Liver (tissue), 9 donors: ENCODE results near the gene ZIC1. TPM values are rescaled to one million over a fixed set of nuclear protein-coding genes. Genes with fewer than 3 reads are reported as not detected.

Experiments
- DNase-seq: peaks from one replicate; pipeline ENCODE4 v3.0.0-alpha.2; 2017; ENCODE audit warnings: low spot score
- H3K27ac ChIP-seq, 2 donors: one replicate each; pipeline ENCODE4 v1.7.0; 2013; ENCODE audit warnings: inconsistent platforms in 2 of 2, low read length in 2 of 2, control low read depth in 1 of 2, low read depth in 1 of 2, mild to moderate bottlenecking in 1 of 2
- H3K27me3 ChIP-seq, 4 donors: one replicate each; pipeline versions ENCODE4 v1.6.1 to v1.7.0; 2013; ENCODE audit warnings: low read length in 3 of 4, inconsistent platforms in 1 of 4, mild to moderate bottlenecking in 1 of 4, moderate library complexity in 1 of 4; ENCODE audit not compliant: control insufficient read depth in 4 of 4, insufficient read depth in 4 of 4
- H3K36me3 ChIP-seq, 4 donors: one replicate each; pipeline versions ENCODE4 v1.6.1 to v1.7.0; 2013; ENCODE audit warnings: low read length in 3 of 4, mild to moderate bottlenecking in 3 of 4, low read depth in 1 of 4, moderate library complexity in 1 of 4; ENCODE audit not compliant: control insufficient read depth in 4 of 4, insufficient read depth in 3 of 4
- H3K4me1 ChIP-seq, 4 donors: one replicate each; pipeline versions ENCODE4 v1.6.1 to v1.7.0; 2013; ENCODE audit warnings: low read length in 3 of 4, mild to moderate bottlenecking in 3 of 4, moderate library complexity in 1 of 4; ENCODE audit not compliant: control insufficient read depth in 4 of 4, insufficient read depth in 4 of 4
- H3K4me3 ChIP-seq, 3 donors: one replicate each; pipeline versions ENCODE4 v1.6.1 to v1.7.0; 2013; ENCODE audit warnings: low read length in 3 of 3, control low read depth in 1 of 3, low read depth in 1 of 3, mild to moderate bottlenecking in 1 of 3
- H3K9ac ChIP-seq, 2 donors: one replicate each; pipeline ENCODE4 v1.7.0; 2013; ENCODE audit warnings: low read length in 2 of 2, mild to moderate bottlenecking in 2 of 2, moderate library complexity in 2 of 2, control low read depth in 1 of 2, low read depth in 1 of 2
- H3K9me3 ChIP-seq, 4 donors: one replicate each; pipeline versions ENCODE4 v1.6.1 to v1.7.0; 2013; ENCODE audit warnings: low read length in 3 of 4; ENCODE audit not compliant: control insufficient read depth in 4 of 4
- ATF3 ChIP-seq: IDR thresholded peaks from 2 replicates; pipeline ENCODE4 v1.6.1; 2016; ENCODE audit warnings: antibody characterized with exemption
- CTCF ChIP-seq: fragments of 150-350 bp; IDR thresholded peaks from 2 replicates; pipeline ENCODE4 v1.5.1; 2017; ENCODE audit warnings: improper control_type of control experiment, low read depth, low read length; ENCODE audit not compliant: missing input control
- EGR1 ChIP-seq, 2 donors: IDR thresholded peaks; 2 replicates each; pipeline ENCODE4 v1.6.1; 2016 to 2018; ENCODE audit warnings: antibody characterized with exemption in 2 of 2, low read depth in 2 of 2
- FOXA1 ChIP-seq: IDR thresholded peaks from 2 replicates; pipeline ENCODE4 v1.6.1; 2016; ENCODE audit warnings: antibody characterized with exemption
- FOXA2 ChIP-seq: IDR thresholded peaks from 2 replicates; pipeline ENCODE4 v1.6.1; 2016; ENCODE audit warnings: antibody characterized with exemption
- HNF4G ChIP-seq: IDR thresholded peaks from 2 replicates; pipeline ENCODE4 v1.6.1; 2016; ENCODE audit warnings: antibody characterized with exemption
- JUND ChIP-seq, 2 donors: IDR thresholded peaks; 2 replicates each; pipeline ENCODE4 v1.6.1; 2016; ENCODE audit warnings: antibody characterized with exemption in 2 of 2
- MAX ChIP-seq: IDR thresholded peaks from 2 replicates; pipeline ENCODE4 v1.6.1; 2016; ENCODE audit warnings: antibody characterized with exemption
- NR2F2 ChIP-seq: IDR thresholded peaks from 2 replicates; pipeline ENCODE4 v1.6.1; 2016; ENCODE audit warnings: antibody characterized with exemption
- RAD21 ChIP-seq, 2 donors: IDR thresholded peaks; 2 replicates each; pipeline ENCODE4 v1.6.1; 2016; ENCODE audit warnings: antibody characterized with exemption in 2 of 2, mild to moderate bottlenecking in 2 of 2
- REST ChIP-seq: IDR thresholded peaks from 2 replicates; pipeline ENCODE4 v1.6.1; 2016; ENCODE audit warnings: antibody characterized with exemption, mild to moderate bottlenecking
- RXRA ChIP-seq, 2 donors: IDR thresholded peaks; 2 replicates each; pipeline ENCODE4 v1.6.1; 2017 to 2018; ENCODE audit warnings: antibody characterized with exemption in 2 of 2, mild to moderate bottlenecking in 1 of 2
- TAF1 ChIP-seq: conservative IDR thresholded peaks from 2 replicates; pipeline ENCODE4 v1.6.1; 2016; ENCODE audit warnings: antibody characterized with exemption, mild to moderate bottlenecking
- YY1 ChIP-seq: IDR thresholded peaks from 2 replicates; pipeline ENCODE4 v1.6.1; 2016; ENCODE audit warnings: antibody characterized with exemption, mild to moderate bottlenecking
- ZBTB33 ChIP-seq: IDR thresholded peaks from 2 replicates; pipeline ENCODE4 v1.6.1; 2016; ENCODE audit warnings: antibody characterized with exemption
- WGBS: extraction: QIAGEN DNeasy Blood & Tissue Kit; methylation state at CpG from one replicate; pipeline ENCODE4 v1.1.7; 2013; 5-methylcytosine and 5-hydroxymethylcytosine counted together
- polyA plus RNA-seq, 2 donors: library from polyadenylated mRNA; stranded (reverse) in 1 of 2; unstranded in 1 of 2; fragments of 200-250 nt in 1 of 2; fragments of >200 nt in 1 of 2; fragmentation: Nextera tagmentation in 1 of 2; extraction: Ambion mirVana in 1 of 2; gene quantifications; one replicate each; pipeline versions ENCODE4 v1.2.1 to v1.2.3, GENCODE V29; 2013 to 2015
- total RNA-seq, 2 donors: library from RNA; depleted of rRNA; stranded (reverse); fragments of >200 nt; gene quantifications; one replicate each; pipeline ENCODE4 v1.2.3, GENCODE V29; 2014
- donor health status: healthy.
- donor health status: healthy.
- donor health status: healthy.
- donor health status: healthy.
- donor health status: healthy.

ZIC1 gene
- total and polyA plus RNA-seq, 4 donors, result 4.4 TPM; not detected in 3

GRCh38 chr3:147369231-147369630 lies 39.9 kb upstream of the ZIC1 start:
- Histone ChIP-seq H3K4me3 (no peak overlapping the region), H3K4me1 (no peaks in the 10 kb centered on the region), H3K9ac (no peak overlapping the region), H3K27me3 (peaks cover 7 to 40% (median 25%) of the 10 kb centered on the region in 4 donors), H3K27ac (no peak overlapping the region), H3K36me3 (no peaks in the 10 kb centered on the region), H3K9me3 (peaks cover 0 to 4% (median 0%) of the 10 kb centered on the region in 4 donors)
- 8% methylated on average over 13 of the region's 13 CpGs for WGBS
- no peak for TF ChIP-seq FOXA1
- TF ChIP-seq HNF4G, result no peak
- no peak for TF ChIP-seq EGR1 (IDR thresholded peaks at IDR 0.05; ENCODE audit: low read depth in 2 of 2)
- TF ChIP-seq CTCF, result no peak
- TF ChIP-seq REST, result no peak
- no peak for TF ChIP-seq MAX
- TF ChIP-seq NR2F2, result no peak
- no peak for TF ChIP-seq TAF1
- no peak for TF ChIP-seq RAD21 (IDR thresholded peaks at IDR 0.05)
- TF ChIP-seq FOXA2, result no peak
- no peak for TF ChIP-seq ATF3
- TF ChIP-seq YY1, result no peak
- no peak for DNase-seq

- TF ChIP-seq RXRA (IDR thresholded peaks at IDR 0.05) (no peak), YY1 (no peak), JUND (IDR thresholded peaks at IDR 0.05) (no peak), ATF3 (no peak), ZBTB33 (no peak), FOXA2 (no peak)
Observed at GRCh38 chr3:147369661-147370123, 39.5 kb upstream of the ZIC1 start.

More at GRCh38 chr3:147369661-147370123, 39.5 kb upstream of the ZIC1 start:
- DNase-seq, result no peak
- H3K27me3 ChIP-seq, result peaks cover 7 to 36% (median 27%) of the 10 kb centered on the region in 4 donors
- H3K9ac ChIP-seq, result no peak overlapping the region
- WGBS, result 7% methylated on average over 18 of the region's 18 CpGs
- no peak overlapping the region for H3K27ac ChIP-seq
- peaks cover 0 to 4% (median 0%) of the 10 kb centered on the region in 4 donors for H3K9me3 ChIP-seq
- H3K4me1 ChIP-seq, result no peaks in the 10 kb centered on the region
- no peaks in the 10 kb centered on the region for H3K36me3 ChIP-seq
- H3K4me3 ChIP-seq, result no peak overlapping the region
